AG04449 (cell line): ENCODE measurements around the gene HYDIN.
"Not testable (repeated sequence)": the region's sequence is repeated elsewhere in the genome, so short reads cannot be mapped to it uniquely, and the experiment has no call there.

ENCODE experiments used
- CTCF ChIA-PET: fragments of 350-600 bp; formaldehyde crosslinking; extraction: SDS; loops from one replicate; lab custom pipeline; 2021; ENCODE audit warnings: antibody characterized with exemption; lab: Yijun Ruan, JAX
- POLR2A ChIA-PET: fragments of 400-600, 350-600 bp; formaldehyde crosslinking; extraction: SDS; loops from one replicate; lab custom pipeline; 2020; ENCODE audit warnings: antibody characterized with exemption, inconsistent platforms; lab: Yijun Ruan, JAX
- DNase-seq: peaks from one replicate; pipeline ENCODE4 v3.0.0-alpha.2; 2010; ENCODE audit warnings: low read depth, low spot score
- H3K4me3 ChIP-seq: 2 replicates; pipeline ENCODE4 v1.5.1; 2011; ENCODE audit warnings: low read depth, mild to moderate bottlenecking, control low read depth, low read length

HYDIN gene

DNA sequence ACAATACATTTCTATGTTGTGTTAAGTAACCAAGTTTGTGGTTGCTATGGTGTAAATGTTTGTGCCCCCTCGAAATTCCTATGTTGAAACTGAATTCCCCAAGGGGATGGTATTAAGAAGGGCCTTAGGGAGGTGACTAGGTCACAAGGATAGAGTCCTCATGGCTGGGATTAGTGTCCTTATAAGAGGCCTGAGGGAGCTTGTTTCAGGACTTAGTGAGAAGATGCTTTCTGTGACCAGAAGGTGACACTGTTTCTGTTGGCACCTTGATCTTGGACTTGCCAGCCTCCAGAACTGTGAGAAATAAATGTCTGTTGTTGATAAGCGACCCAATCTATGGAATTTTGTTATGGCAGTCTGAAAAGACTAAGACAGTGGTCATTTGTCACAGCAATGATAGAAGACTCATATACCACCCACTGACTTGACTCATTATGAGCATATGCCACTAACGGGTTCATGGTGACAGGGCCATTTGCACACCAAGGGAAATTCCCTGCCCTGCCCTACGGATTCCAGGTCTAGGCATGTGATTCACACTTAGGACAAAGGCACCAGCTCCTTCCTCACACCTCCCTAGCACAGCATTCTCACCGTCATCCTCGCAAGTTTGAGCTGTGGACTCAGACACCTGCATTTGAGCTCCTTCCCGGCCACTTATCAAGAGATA, 290.7 kb downstream of the HYDIN start:
- CTCF ChIA-PET, DNase-seq, POLR2A ChIA-PET, H3K4me3 ChIP-seq: not testable (repeated sequence)

DNA sequence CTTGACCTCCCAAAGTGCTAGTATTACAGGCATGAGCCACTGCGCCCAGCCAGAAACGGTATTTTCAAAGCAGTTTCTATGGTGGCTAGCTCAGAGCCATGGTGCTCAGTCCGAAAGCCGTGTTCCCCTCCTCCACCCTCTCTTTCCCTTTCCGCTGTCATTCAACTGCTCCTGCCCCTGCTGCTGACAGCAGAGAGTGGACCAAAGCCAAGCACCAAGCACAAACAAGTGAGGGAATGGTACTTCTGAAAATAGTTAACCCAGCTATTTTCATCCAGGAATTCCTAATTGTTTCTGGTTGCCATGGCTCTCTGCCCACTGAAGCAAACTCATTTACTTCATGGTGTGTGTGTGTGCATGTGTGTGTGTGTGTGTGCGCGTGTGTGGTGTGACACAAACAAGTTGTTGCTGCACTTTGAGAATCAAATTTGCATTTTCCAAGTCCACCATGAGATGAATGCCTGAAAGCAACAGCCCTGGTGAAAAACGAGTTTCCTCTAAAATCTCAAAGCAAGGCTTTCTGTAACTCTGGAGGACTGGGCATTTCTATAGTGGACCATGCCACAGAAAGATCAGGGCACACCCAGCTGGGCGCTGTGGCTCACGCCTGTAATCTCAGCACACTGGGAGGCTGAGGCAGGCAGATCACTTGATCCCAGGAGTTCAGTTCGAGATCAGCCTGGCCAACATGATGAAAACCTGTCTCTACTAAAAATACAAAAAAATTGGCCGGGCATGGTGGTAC, 293.6 kb downstream of the HYDIN start:
- H3K4me3 ChIP-seq, DNase-seq, CTCF ChIA-PET, POLR2A ChIA-PET: not testable (repeated sequence)

DNA sequence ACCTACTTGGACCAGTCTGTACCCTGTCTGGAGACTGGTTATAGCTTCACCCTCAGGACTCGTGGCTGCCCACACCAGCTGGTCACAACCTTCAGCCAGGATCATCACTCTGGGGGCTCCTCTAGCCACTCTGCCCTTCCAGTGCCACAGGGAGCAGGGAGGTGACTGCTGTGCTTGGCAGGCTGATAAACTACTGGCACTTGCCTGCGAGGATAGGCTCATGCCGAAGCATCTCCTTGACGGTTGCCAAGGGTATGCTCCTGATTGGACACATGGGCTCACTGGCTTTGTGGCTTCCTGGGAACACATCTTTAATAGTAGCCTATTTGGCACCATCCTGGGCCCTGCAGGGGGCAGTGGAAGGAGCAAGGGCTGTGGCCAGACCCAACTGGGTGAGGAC, 295.2 kb downstream of the HYDIN start:
- DNase-seq, CTCF ChIA-PET, H3K4me3 ChIP-seq, POLR2A ChIA-PET: not testable (repeated sequence)

DNA sequence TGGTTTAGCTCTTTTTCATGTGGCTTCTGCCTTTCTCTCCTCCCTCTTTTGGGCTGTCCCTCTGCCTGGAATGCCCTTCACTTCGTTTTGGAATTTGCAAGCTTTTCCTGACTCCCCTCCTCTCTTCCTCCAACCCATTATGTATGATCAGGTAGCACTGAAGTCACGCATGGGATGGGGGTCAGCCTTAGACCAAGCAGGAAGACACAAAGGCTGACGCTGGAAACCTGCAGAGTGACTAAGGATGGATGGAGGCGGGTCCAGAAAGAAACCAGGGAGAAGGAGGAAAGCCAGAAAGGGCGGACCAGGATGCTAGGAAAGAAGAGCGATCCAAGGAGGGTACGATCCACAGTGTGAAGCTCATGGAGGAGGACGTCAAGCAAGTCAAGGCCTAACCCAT, 296.8 kb downstream of the HYDIN start:
- DNase-seq, H3K4me3 ChIP-seq, CTCF ChIA-PET, POLR2A ChIA-PET: not testable (repeated sequence)

DNA sequence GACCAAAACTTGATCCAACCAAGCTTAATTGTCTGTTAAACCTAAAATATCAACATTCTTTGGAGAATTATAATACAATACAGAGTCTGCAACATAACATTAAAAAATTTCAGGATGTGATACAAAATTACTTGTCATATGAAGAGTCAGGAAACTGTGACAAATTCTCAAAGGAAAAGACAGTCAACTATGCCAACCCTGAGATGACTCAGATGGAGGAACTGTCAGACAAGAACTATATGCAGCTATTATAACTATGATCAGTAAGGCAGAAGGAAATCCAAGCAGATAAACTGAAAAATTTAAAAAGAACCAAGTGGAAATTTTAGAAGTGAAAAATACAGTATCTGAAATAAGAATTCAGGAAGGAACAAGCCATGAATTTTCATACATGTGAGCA, 299.8 kb downstream of the HYDIN start:
- DNase-seq, CTCF ChIA-PET, POLR2A ChIA-PET, H3K4me3 ChIP-seq: not testable (repeated sequence)

DNA sequence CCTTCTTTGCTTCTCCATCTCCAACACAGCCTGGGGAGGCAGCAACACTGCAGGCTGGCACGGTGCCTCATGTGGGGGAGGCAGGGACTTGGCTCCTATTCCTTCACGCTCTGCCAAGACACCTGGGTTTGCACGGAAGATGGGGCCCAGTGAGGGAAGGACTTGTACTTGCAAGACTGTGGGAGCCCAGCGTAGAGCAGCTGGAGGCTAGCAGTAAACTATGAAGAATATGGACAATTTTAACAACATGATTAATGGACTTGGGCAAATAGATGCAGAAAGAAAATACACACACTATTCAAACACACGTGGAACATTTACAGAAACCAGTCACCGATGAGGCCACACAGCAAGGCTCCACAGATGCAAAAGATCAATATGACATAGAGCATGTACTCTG, 308.4 kb downstream of the HYDIN start:
- POLR2A ChIA-PET, H3K4me3 ChIP-seq, DNase-seq, CTCF ChIA-PET: not testable (repeated sequence)

DNA sequence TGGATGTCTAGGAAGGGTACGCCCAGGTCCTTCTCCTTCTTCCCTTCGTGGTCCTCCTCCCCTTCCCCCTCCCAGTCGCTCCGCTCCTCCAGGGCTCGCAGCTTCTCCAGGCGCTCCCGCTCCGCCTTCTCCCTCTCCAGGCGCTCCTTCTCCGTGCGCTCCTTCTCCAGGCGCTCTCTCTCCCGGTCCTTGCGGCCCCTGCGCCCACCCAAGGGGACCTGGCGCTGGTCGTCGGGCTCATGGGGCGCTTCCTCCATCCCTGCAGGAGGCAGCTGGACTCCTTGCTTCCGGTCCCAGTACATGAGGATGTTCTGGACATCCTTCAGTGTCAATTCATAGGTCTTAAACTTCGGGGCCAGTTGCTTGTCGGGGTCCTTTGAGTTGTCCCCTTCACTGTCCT, 309.9 kb downstream of the HYDIN start:
- H3K4me3 ChIP-seq, DNase-seq, POLR2A ChIA-PET, CTCF ChIA-PET: not testable (repeated sequence)

DNA sequence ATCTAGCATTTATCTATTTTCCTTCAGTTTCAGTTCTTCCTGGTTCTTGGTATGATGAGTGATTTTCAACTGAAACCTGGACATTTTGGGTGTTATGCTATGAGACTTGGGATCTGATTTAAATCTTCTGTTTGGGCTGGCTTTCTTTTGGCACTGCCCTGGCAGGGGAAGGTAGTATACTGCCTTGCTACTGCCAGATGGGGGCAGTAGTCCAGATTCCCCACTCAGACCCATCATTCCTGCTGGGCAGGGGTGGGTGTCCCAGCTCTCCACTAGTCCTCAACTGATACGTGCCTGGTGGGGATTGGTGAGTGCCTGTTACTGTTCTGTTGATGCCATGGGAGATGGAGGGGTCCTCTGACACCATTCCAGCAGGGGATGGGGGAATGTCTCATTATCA, 342.3 kb downstream of the HYDIN start:
- POLR2A ChIA-PET, CTCF ChIA-PET, DNase-seq, H3K4me3 ChIP-seq: not testable (repeated sequence)

DNA sequence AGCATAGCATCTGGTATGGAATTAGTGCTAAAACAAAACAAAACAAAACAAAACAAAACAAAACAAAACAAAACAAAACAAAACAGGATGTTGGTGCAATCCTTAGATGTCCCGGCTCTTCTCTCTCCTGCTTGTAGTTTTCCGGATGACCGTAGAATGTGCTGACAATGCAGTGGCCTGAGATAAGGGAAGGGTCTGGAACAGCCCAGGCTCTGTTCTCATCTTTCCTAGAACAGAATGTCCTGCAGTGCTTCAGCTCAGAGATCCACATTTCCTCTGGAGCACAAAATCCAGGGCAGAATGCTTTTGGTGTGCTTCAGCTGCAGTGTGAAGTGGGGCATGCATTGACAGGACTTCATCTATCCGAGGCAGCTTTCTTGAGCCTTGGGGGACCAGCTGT, 345.9 kb downstream of the HYDIN start:
- POLR2A ChIA-PET, CTCF ChIA-PET, H3K4me3 ChIP-seq, DNase-seq: not testable (repeated sequence)

DNA sequence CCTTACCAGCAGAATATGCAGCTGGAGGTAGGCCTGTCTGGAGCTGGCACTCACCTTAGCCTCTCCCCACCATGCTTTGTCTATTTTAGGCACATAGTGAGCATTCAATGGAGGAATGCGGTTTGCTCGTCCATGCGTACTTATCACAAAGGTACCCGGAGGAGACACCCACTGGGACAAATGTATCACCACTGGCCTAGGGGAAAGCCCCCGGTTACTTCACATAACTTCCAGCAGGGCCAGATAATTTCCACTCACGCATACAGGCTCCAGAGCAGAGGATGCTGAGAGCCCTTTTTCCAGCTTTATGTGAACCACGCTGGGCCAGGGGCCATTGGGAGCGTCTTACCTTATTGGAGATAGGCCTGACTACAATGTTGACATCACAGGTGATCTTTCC, 348.2 kb downstream of the HYDIN start:
- CTCF ChIA-PET, POLR2A ChIA-PET, DNase-seq, H3K4me3 ChIP-seq: not testable (repeated sequence)

DNA sequence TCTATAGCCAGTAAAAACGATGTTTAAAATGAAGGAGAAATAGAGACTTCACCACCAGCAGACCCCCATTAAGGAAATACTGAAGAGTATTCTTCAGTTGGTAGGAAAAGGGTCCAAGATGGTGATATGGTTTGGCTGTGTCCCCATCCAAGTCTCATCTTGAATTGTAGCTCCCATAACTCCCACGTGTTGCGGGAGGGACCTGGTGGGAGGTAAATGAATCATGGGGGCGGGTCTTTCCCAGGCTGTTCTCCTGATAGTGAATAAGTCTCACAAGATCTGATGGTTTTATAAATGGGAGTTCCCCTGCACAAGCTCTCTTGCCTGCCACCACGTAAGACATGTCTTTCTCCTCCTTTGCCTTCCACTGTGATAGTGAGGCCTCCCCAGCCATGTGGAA, 352.6 kb downstream of the HYDIN start:
- CTCF ChIA-PET, DNase-seq, POLR2A ChIA-PET, H3K4me3 ChIP-seq: not testable (repeated sequence)

DNA sequence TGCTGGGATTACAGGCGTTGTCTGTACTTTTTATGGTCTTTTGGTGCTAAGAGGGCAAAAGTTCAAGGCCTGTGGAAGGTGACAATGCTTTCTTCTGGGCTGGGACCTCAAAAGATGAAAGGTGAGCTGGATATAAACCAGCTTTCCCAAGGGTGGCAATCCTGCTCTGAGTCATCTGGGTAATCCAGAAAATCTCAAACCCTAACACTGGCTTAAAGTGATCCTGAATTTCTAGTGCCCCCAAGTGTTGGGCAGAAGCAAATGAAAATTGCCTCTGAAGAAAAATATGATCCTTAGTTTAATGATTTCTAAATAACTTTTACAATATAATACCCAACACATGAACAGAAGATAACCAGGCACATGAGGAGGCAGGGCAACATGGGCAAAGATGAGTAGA, 354.1 kb downstream of the HYDIN start:
- POLR2A ChIA-PET, DNase-seq, H3K4me3 ChIP-seq, CTCF ChIA-PET: not testable (repeated sequence)

DNA sequence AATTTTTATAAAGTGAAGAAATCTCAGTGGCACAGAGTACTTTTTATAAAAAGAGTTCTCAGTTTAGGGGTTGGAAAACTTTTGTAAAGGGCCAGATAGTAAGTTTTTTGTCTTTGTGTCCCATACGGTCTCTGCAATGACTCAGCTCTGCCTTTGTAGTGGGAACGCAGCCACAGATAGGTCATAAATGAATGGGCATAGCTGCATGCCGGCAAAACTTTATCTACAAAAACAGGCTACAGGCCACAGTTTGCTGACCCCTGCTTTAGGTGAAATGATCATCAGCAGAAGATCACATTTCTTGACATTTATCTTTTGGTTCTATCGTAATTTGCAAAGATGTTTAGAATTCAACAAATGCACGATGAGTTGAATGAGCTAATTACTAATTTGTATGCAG, 365.8 kb downstream of the HYDIN start:
- H3K4me3 ChIP-seq, CTCF ChIA-PET, DNase-seq, POLR2A ChIA-PET: not testable (repeated sequence)

DNA sequence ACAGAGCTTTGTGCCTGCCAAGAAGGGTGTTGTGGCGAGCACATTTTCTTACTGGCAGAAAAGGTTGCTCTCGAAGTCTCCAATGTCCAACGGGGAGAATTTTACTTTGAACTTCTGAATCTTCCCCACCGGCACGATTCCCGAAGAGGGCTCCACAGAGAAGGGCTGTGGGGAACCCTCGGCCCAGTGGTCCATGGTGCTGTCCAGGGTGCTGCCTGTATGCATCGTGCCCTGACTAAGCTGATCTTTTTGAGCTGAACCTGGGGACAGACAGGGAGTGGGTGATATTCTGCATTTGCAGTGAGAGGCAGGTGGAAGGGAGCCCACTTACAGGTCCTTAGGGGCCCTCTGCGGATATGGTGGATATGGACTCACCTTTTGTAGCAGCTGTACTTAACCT, 368.5 kb downstream of the HYDIN start:
- DNase-seq, CTCF ChIA-PET, H3K4me3 ChIP-seq, POLR2A ChIA-PET: not testable (repeated sequence)

DNA sequence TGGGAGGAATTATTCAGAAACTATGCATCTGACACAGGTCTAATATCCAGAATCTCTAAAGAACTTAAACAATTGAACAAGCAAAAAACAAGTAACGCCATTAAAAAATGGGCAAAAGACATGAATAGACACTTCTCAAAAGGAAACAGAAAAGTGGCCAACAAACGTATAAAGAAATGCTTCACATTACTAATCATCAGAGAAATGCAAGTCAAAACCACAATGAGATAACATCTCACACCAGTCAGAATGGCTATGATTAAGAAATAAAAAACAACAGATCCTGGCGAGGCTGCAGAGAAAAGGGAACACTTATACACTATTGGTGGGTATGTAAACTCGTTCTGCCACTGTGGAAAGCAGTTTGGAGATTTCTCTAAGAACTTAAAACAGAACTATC, 379.2 kb downstream of the HYDIN start:
- H3K4me3 ChIP-seq, CTCF ChIA-PET, DNase-seq, POLR2A ChIA-PET: not testable (repeated sequence)

DNA sequence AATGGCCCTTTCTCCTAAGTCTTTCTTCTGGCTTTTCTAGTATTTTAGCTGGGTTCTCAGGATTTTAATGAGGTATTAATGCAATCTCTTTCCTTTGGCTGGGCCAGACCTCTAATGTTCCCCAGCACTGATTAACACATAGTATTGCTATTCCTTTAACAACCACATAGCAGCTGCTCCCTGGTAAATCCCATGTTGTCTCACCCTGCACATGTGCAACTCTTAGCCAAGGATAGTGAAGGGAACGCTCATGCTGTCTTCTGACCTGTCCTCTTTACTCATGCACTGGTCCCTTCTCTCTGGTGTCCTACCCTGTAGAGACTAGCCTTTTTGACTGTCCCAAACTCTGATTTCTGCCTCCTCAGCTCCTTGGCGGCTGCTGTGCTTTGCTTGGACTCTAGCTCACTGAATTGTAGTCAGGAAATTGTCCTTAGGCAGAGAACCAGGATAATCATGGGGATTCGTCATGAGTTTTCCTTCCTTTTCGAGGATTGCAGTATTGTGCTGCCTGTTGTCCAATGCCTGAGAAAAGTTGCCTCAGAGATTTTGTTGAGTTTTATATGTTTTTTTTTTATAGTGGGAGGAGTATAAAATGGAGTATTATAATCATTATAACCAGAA, 406.9 kb downstream of the HYDIN start:
- H3K4me3 ChIP-seq, CTCF ChIA-PET, POLR2A ChIA-PET, DNase-seq: not testable (repeated sequence)

DNA sequence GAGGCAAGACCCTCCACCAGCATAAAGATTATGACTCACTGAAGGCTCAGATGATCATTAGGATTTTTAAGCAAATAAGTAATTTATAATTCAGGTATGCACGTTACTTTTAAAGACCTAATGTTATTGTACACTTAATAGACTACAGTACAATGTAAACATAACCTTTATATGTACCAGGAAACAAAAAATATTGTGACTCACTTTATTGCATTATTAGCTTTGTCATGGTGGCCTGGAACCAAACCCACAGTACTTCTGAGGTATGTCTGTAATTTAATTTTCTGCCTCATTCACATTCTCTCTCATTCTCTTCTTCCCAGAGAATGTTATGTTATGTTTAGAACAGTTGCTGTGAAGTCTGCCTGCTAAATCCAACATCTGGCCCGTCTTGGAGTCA, 407.8 kb downstream of the HYDIN start:
- DNase-seq, CTCF ChIA-PET, POLR2A ChIA-PET, H3K4me3 ChIP-seq: not testable (repeated sequence)
